HG02981 (cell line): ENCODE measurements around the gene P2RY10.
"Not testable (repeated sequence)": the region's sequence is repeated elsewhere in the genome, so short reads cannot be mapped to it uniquely, and the experiment has no call there.

Experiments used
- ATAC-seq: cut with Tn5 transposase; IDR thresholded peaks from one replicate; pipeline ENCODE4 v1.9.1; 2021; ENCODE audit warnings: mild to moderate bottlenecking, moderate library complexity; ENCODE audit not compliant: unreplicated experiment

Gene P2RY10, protein sequence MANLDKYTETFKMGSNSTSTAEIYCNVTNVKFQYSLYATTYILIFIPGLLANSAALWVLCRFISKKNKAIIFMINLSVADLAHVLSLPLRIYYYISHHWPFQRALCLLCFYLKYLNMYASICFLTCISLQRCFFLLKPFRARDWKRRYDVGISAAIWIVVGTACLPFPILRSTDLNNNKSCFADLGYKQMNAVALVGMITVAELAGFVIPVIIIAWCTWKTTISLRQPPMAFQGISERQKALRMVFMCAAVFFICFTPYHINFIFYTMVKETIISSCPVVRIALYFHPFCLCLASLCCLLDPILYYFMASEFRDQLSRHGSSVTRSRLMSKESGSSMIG

DNA sequence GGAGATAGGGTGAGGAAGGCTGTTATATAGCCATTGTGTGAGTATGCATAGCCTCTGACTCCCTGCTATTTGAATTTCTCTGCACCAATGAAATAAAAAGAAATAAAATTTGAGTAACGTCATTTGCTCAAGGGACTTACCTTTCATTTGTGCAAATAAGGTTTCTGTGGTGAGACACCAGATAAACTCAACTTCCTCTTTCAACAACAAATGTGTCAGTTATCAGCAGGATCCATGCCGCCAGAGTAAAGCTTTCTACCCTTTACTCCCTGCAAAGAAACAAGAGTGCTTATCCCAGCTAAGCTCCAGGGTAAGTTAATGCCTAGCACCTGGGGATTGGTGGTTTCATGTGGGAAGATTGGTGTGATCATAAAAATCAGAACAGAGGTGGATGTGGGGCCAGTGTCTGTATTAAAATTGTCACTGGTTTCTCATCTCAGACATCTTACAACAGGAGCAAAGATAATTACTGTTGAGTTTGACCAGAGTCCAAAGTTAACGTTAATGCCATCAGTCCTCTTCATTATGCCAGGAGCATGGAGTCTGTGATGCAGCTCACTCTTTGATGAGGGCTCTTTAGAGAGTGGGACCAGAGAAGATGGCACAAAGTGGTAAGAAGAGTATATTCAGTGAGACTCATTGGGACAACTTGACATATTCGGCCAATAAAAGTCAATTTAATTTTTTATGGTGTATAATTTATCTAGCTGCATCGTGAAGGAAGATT lies at the start of gene P2RY10:
P2RY10 (plus strand) TSS at position 206 of the 727 bp plus-strand sequence. CDS start 15,130 bp downstream, outside the sequence.
- peak; percentile 72 for ATAC-seq

DNA sequence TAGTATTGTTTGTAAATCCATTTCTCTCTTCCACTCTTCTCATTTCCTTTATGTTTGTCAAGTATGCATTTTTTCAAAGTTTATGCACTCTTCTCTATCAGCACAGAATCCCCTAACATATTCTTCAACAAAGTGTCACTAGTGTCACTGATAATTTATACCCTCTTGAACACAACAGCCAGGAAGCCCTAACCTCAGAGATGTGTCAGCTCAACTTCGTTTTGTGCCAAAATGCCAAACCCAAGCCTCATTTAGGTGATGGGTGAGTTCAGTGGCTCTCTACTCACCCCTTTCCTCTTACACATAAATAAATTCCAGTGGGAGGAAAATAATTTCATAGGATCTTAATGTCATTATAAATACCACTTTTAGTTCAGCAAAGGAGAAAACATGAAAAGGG lies 22.4 kb upstream of the P2RY10 start:
- ATAC-seq: no peak

DNA sequence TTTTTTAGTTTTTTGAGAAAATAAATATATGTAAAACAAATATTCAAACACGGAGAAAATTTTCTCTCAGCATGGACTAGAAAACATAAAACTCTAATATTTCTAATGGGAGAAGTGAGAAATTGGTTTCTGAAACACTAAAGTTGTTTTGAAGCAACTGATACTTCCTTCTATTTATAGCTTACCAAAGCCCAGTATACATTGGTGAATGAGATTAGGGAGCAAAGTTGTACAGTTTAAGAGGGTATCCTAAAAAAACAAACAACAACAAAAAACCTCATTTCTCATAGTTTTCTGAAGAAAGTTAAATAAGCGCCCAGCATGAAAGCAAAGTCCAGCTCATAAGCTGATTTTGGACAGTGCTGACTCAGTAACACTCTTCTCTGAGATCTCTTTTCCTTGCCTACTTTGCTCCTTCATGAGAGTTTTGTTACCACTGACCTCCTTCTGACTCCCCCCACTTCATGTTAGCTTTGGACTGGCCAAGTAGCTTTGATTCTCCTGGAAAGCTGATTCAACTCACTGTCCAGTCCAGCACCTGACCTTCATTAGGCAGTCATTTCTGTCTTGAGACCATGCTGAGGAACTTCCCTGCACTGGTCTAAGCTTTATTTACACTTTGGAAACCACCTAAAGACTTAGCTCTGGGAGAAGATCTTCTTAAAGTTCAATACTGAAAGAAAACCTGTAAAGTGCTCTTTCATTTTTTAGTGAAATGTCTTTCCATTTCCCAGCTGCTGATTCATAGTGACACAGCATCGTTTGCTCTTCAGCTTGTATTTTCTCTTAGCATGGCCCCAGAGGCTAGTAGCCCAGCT lies 21.8 kb upstream of the P2RY10 start:
- ATAC-seq: peak; percentile 83

DNA sequence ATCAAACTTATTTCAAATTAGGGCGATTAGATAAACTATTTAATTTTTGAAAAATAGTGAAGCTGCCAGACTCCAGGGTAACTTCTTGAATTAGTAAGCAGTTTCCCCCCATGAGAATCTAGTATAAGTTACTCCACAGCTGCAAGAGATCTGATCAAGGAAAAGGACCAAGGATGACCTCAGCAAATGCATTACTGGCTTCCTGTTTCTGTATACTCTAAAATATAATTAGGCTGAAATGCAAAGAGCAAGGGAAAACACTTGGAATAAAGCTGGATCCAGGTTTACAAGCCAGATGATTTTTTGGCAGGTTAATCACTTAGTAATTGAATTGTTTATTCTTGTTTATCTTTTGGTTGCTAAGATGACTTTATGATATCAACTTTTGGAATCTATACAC lies 13.4 kb upstream of the P2RY10 start:
- no peak for ATAC-seq

DNA sequence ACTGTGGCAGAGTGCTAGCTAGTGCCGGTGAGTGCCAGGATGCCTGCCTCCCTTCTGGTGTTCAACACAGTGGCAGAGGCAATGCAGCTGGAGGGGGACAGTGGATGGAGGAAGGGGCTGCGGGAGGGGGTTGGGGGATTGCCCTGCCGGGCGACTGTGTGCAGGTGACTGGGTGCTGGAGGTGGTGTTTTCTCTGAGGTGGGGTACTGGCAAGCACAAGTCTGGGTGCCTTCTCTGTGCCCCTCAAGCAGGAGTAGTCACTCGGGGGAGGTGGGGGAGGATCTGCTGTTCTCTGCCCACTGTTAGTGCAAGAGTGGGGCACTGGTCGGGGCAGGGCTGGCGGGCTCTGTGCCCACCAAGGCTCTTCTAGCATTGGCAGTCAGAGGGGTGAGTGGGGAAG lies 10.3 kb upstream of the P2RY10 start:
- ATAC-seq: no peak

DNA sequence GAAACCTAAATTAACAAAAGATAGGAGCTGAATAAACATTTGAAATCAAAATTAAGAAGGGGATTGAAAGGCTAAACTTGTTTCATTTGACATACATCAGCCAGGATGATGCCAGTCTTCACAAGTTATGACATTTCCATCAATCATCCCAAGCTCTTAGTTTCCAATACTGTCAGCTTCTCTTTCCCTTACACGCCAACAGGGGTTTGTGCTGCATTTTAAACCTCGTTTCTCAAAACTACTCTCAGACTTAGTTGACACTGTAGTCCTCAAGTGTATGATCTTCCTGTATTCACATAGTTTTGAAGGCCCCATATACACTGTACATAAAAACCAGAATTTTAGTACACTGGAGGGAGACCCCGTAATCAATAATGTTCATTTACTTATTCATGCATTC lies 840 bp upstream of the P2RY10 start:
- ATAC-seq: no peak

DNA sequence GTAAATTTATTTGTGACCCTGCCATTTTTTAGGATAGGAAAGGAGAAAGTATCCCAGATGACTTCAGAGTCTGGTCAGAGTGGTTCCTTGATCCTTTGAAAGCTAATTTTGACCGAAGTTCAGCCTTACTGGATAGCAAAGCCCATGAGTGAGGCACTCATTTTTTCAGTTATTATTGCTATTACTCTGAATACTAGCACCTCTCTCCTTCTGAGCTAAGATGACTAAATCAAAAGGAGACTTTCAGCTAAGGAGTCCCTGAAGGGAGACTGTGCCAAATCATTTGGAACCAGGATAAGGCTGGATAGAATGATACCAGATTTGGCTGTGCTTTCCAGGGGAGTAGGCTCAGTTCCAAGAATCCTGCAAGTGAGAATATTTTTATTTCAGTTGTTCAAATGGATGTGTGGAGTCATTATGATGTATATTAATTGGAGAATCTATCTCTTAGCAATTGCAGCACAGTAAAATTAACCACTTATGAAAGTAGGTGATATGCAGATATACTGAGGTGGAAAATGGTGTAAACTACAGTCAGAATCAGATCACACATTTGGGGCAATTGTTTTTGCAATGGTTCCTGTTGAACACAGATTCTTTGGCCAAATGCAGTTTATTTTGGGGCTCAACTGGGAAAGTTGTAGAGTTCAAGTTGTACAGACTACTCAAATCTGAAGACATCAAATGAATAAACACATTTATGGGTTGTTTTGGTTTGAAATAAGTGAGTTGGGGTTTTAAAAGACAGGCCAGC lies 1.2 kb downstream of the P2RY10 start:
- ATAC-seq: no peak

DNA sequence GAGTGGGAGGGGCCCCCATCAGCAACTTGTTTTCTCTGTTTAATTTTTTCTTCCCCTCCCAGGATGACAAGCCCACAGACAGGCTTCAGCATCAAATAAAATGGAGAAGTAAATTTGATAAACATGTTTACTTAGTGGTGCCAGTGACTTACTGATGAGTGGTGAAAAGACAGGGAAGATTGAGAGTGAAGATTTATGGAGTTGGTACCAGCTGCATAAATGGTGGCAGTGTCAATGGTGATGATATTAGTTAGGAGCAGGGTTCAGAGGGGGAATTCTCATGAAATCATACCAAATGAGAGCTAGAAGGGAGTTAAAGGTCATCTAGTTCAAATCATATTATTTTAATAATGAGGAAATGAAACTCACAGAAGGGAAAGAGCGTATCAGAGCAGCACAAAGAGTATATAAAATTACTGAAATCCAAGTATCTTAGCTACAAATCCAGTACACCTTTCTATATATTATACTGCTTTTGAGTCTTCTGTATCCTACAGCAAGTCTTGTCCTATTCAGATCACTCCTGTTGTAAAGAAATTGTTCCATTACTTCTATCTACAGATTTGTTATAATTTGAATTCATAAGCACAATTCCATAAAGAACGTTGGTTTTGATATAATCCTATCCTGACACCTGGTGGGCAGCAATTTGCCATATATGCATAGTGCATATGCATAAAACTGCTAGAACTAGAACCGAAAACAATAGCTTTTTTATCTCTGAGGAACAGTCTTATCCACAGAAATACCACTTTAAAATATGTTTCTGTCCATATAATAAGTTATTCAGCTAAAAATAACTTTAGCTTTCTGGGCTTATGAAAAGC lies 5.0 kb downstream of the P2RY10 start:
- no peak for ATAC-seq

DNA sequence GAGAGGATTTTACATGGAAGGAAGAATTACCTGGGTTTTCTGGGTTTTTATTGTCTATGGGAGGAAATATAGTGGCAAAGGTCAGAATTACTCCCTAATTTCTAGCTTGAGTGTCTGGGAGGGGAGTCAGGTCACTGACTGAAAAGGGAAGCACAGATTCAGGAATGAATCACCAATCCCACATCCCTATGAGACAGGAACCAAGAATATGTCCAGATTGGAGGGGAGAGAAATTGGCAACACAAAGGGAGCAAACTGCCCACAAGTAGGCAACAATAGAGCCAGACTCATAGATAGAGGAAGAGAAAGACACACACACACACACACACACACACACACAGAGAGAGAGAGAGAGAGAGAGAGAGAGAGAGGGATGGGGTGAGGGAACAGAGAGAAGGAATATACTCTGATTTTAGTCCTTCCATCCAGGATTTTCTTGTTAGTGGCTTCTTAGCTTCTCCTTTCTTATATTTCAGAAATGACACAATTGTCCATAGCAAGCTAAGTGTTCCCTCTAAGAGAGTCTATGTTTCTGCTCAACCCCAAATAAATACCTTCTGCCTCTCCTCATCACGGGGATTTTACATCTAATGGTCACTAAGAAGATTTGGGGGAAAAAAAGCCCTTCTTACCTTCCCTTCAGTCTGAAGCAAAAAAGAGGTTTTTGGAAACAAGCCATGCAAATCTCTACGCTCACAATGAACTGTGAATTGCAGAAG lies 12.0 kb downstream of the P2RY10 start:
- no peak for ATAC-seq

DNA sequence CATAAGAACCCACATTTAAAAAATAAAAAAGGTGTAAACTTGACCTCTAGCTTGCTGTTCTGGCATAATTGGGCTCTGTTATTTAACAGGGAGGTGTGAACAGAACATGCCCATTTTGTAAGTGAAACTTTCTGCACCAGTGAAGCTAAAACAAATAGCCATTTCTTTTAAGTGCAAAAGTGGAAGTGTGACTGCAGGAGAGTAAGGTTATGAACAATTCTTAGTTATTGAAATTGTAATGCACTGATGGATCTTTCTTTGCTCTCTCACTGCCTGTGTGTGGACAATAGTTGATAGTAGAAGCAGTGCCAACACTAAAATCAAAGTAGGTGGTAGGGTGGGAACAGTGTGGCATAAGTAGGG lies 12.6 kb downstream of the P2RY10 start:
- ATAC-seq: peak; percentile 76

DNA sequence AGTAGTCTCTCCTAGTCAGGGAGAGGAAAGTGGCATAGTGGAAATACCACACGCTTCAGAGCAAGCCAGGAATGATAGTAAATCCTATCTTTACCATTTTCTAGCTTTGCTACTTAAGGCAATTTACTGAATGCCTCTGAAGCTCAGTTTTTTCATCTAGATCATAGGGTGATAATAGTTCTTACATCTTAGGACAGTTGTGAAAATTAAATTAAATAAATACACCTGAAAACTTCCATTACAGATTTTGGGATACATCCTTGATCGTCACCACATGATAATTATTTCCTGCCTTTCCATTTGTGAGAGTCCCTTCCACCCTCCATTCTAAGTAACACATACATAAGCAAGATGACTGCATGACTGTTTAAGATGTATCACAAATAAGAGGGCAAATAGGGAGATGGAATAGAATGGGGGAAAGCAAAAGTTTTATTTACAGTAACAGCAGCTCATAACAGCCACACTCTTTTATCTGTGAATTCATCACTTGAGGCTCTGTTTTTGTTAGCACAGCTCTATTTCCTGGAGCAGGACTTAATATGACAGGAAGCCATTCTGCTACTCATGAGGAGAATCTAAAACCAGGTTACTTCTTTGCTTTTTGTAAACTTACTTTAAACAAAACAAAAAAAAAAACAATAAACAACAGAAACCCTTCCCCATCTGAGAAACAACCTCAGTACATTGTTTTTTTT lies 13.4 kb downstream of the P2RY10 start:
- ATAC-seq: no peak

DNA sequence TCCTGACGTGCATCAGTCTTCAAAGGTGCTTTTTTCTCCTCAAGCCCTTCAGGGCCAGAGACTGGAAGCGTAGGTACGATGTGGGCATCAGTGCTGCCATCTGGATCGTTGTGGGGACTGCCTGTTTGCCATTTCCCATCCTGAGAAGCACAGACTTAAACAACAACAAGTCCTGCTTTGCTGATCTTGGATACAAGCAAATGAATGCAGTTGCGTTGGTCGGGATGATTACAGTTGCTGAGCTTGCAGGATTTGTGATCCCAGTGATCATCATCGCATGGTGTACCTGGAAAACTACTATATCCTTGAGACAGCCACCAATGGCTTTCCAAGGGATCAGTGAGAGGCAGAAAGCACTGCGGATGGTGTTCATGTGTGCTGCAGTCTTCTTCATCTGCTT lies 15.7 kb downstream of the P2RY10 start:
- ATAC-seq: no peak

DNA sequence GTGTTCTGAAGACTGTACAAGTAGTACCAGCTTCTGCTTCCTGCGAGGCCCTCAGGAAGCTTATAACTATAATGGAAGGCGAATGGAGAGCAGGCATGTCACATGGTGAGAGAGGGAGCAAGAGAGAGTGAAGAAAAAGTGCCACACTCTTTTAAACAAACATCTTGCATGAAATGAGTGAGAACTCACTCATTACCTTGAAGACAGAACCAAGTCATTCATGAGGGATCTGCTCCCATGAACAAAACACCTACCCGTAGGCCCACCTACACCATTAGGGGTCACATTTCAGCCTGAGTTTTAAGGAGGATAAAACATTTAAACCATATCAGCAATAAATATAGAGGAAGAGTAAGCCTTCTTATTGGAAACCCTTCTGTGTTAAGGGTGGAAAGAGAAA lies 19.4 kb downstream of the P2RY10 start:
- no peak for ATAC-seq

DNA sequence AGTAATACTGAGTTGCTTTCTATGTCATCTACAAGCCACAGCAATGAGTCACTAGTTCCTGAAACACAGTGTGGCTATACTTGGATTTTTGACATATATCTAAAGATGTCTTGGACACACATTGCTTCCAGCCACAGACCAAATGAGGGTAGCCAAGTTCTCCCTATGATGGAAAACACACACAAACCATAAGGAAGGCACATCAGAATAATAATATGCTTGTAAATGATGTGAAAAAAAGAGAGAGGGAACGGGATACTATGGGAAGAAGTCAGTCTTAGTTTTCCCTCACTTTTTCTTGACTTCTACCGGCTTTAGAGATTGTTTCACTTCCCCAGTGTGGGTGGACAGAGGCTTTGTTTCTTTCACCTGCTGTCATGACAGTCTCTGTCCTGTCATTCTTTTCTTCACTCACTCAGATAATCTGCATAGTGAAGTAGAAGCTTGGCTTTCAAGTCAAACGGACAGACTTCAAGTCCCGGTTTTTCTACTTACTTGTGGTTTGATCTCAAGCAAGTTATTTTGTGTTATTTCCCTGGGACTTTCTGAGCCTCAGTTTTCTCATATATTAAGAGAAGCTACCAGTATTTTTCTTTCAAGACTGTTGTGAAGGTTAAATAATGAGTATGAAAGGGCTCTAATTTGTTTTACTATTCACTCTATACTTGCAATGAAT lies 34.7 kb downstream of the P2RY10 start:
- ATAC-seq: peak; percentile 99

DNA sequence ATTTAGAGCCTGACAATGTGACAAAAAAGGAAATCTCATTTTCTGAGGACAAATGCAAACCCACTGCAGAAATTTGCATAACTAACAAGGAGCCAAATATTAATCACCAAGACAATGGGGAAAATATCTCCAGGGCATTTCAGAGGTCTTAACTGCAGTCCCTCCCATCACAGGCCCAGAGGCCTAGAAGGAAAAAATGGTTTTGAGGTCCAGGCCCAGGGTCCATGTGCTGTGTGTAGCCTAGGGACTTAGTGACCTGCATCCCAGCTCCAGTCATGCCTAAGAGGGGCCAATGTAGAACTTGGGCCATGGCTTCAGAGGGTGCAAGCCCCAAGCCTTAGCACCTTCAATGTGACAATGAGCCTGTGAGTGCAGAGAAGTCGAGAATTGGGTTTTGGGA lies 44.2 kb downstream of the P2RY10 start:
- ATAC-seq: no peak

DNA sequence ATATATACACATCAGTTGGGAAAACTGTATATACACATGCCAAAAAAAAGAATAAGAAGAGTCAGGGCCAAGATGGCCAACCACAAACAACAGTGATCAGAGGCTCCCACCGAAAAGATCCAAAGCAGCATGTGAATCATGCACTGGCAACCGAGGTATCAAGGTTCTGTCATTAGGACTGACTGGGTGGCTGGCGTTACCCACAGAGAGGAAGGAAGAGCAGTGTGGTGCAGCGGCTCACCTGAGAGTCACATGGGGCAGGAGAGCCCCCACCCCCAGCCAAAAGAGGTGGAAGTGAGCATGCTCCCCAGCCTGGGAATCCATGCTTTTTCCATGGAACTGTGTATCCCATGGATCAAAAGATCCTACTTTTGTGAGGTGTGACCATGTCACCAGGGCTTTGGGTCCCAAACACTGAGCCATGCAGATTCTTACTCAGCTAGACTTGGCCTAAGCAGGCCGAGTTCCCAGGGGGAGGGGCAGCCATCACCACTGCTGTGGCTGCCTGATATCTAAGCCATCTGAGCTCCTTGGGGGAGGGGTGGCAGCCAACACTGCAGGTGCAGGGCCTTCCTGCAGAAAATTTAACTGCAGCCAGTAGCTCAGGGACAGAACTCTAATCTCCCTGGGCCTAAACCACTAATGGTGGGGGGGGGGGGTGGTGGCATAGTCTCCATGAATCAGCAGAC lies 52.8 kb downstream of the P2RY10 start:
- no peak for ATAC-seq

DNA sequence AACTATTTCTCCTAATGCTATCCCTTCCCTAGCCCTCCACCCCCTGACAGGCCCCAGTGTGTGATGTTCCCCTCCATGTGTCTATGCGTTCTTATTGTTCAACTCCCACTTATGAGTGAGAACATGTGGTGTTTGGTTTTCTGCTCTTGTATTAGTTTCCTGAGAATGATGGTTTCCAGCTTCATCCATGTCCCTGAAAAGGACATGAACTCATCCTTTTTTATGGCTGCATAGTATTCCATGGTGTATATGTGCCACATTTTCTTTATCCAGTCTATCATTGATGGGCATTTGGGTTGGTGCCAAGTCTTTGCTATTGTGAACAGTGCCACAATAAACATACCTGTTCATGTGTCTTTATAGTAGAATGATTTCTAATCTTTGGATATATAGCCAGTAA lies 62.3 kb downstream of the P2RY10 start:
- ATAC-seq: not testable (repeated sequence)
